ENCODE data around the gene LY6G6D. TPM values are rescaled to one million over a fixed set of nuclear protein-coding genes. Genes with fewer than 3 reads are reported as not detected.
A peak's percentile ranks its signal among the peaks of the same experiment; 100 is the strongest.

LY6G6D gene
- total and polyA plus RNA-seq, 2 of the 13 experiments (the other 11 are each of a cell fraction or from before 2014, with no cell fraction given): not detected

GRCh38 chr6:31740397-31741223, 25.5 kb downstream of the LY6G6D start:
- ChIA-PET POLR2A (interaction anchor here (0.8 to 8.3 kb wide), 6 partner anchors 11 to 90 kb away, joined by 3 to 172 read pairs (median 99); partner anchors contain the start of genes DDAH2, HSPA1B and LSM2), CTCF (ENCODE audit: low intra/inter-chr PET ratio, low total read pairs) (no interaction called here)
- peak overlapping the region; percentile 1 to 63 (median 44); a peak in 5 of 6 replicates for H3K4me3 ChIP-seq (replicated peaks in 1 of 3; ENCODE audit: insufficient read depth in 1 of 3, low read depth in 2 of 3, low read length in 3 of 3)
- peak overlapping the region; percentile 99 for H3K27ac ChIP-seq (ENCODE audit: extremely low read length, insufficient read depth, low read length)
- FAIRE-seq (no peak), DNase-seq (ENCODE audit: low spot score) (no peak), ATAC-seq (no peak)
- H3K4me2 ChIP-seq (ENCODE audit: low read depth, low read length): peak overlapping the region; percentile 73
- intact Hi-C loops (cut with micrococcal nuclease; ENCODE audit: unreplicated experiment): no loop called here
- no peaks in the 10 kb centered on the region for H3K9me3 ChIP-seq (ENCODE audit: low read length)
- H2AFZ ChIP-seq (ENCODE audit: low read length): no peak overlapping the region
- TF ChIP-seq ZNF556 (CRISPR knock-in tag; IDR thresholded peaks at IDR 0.05; ENCODE audit: borderline replicate concordance) (no peak), CSRNP2 (CRISPR knock-in tag; conservative IDR thresholded peaks at IDR 0.05; ENCODE audit: low read depth) (no peak), ZNF768 (CRISPR knock-in tag; IDR thresholded peaks at IDR 0.05) (0 out of 2 replicates have a peak, but pooled peaks have one; percentile 2), ZNF138 (CRISPR knock-in tag; IDR thresholded peaks at IDR 0.05; ENCODE audit: low read depth) (0 out of 2 replicates have a peak, but pooled peaks have one; percentile 39), RBM22 (optimal IDR thresholded peaks at IDR 0.05; ENCODE audit: low read length) (peak; percentile 14), ZKSCAN5 (CRISPR knock-in tag; IDR thresholded peaks at IDR 0.05) (no peak), ZXDC (CRISPR knock-in tag; IDR thresholded peaks at IDR 0.05) (peak; percentile 28; the same call in 1 of the 2 replicates), ZNF235 (CRISPR knock-in tag; IDR thresholded peaks at IDR 0.05; ENCODE audit: borderline replicate concordance) (peak; percentile 21; the same call in 1 of the 2 replicates), ZBTB8A (CRISPR knock-in tag; IDR thresholded peaks at IDR 0.05; ENCODE audit: borderline replicate concordance, low read depth) (0 out of 2 replicates have a peak, but pooled peaks have one; percentile 2), ZNF432 (CRISPR knock-in tag; IDR thresholded peaks at IDR 0.05; ENCODE audit: borderline replicate concordance) (no peak), ZNF850 (CRISPR knock-in tag; conservative IDR thresholded peaks at IDR 0.05) (0 out of 2 replicates have a peak, but pooled peaks have one; percentile 18), HOXA7 (CRISPR knock-in tag; IDR thresholded peaks at IDR 0.05) (peak; percentile 13; the same call in 1 of the 2 replicates), ZNF83 (CRISPR knock-in tag; IDR thresholded peaks at IDR 0.05; ENCODE audit: borderline replicate concordance) (0 out of 2 replicates have a peak, but pooled peaks have one; percentile 0), AGO2 (optimal IDR thresholded peaks at IDR 0.05; ENCODE audit: low read depth, low read length) (peak; percentile 20), MZF1 (CRISPR knock-in tag; IDR thresholded peaks at IDR 0.05; ENCODE audit: borderline replicate concordance) (0 out of 2 replicates have a peak, but pooled peaks have one; percentile 2), PHF20 (CRISPR knock-in tag; IDR thresholded peaks at IDR 0.05) (0 out of 2 replicates have a peak, but pooled peaks have one; percentile 18)
- H3K4me1 ChIP-seq (ENCODE audit: insufficient read depth, low read length): peaks cover 56% of the 10 kb centered on the region
- BruUV-seq (replicated peaks): no TSS peak
- H3K36me3 ChIP-seq (replicated peaks in 1 of 2; ENCODE audit: control insufficient read depth in 1 of 2, insufficient read depth in 2 of 2, low read length in 2 of 2): peaks cover 0 to 6% of the 10 kb centered on the region in 2 experiments; a peak in 3 of 5 replicates
- in situ Hi-C loops (cut with HindIII; ENCODE audit: extremely low pct_ligation_motif_present, low pct_unique_long_range_greater_than_20kb): no loop called here
- H3K27me3 ChIP-seq (ENCODE audit: control insufficient read depth in 1 of 2, insufficient read depth in 2 of 2, low read length in 2 of 2): no peaks in the 10 kb centered on the region; a peak in 1 of 5 replicates
- no peaks in the 10 kb centered on the region for H4K20me1 ChIP-seq (ENCODE audit: insufficient read depth, low read length)
- H3K79me2 ChIP-seq (ENCODE audit: insufficient read depth, low read length): peaks cover 14% of the 10 kb centered on the region
- 94% methylated on average over 29 of the region's 29 CpGs for WGBS (ENCODE audit: low lambda C conversion rate)
- peak overlapping the region; percentile 82 for H3K9ac ChIP-seq (ENCODE audit: insufficient read depth, low read depth, low read length)

All from HepG2 (cell line).